Gastrocnemius medialis (tissue), 4 donors: ENCODE data around the gene SPACA6.

Source experiments
- CTCF ChIP-seq, 5 experiments: fragments of 450-650 bp in 3 of 5; fragments of 200-600 bp in 2 of 5; sonication (generic) in 2 of 5; IDR thresholded peaks in 4 of 5; conservative IDR thresholded peaks in 1 of 5; 1 replicate in 4 of 5; 2 replicates in 1 of 5; pipeline ENCODE4 v1.5.1; 2016 to 2019; ENCODE audit warnings: antibody characterized with exemption in 5 of 5, mild to moderate bottlenecking in 3 of 5, moderate library complexity in 3 of 5
- POLR2A ChIP-seq, 2 donors: fragments of 450-650 bp; IDR thresholded peaks; one replicate each; pipeline ENCODE4 v1.6.1; 2017; ENCODE audit warnings: antibody characterized with exemption in 2 of 2, mild to moderate bottlenecking in 2 of 2, moderate library complexity in 2 of 2

- TF ChIP-seq CTCF (IDR thresholded peaks at IDR 0.05 in 4 of 5, conservative IDR thresholded peaks at IDR 0.05 in 1 of 5) (no peak), POLR2A (IDR thresholded peaks at IDR 0.05) (no peak)
Observed at GRCh38 chr19:51652266-51652665, 40.9 kb upstream of the SPACA6 start.
